WTC11 (cell line): ENCODE measurements around the gene TDRD9. TPM values are rescaled to one million over a fixed set of nuclear protein-coding genes. Genes with fewer than 3 reads are reported as not detected.

Experiments
- ATAC-seq: fragments of 200-7000 bp; cut with Tn5 transposase; 2 replicates; pipeline ENCODE4 v1.10.0; 2021; ENCODE audit warnings: mild to moderate bottlenecking, moderate library complexity
- CTCF ChIA-PET: fragments of 300-600 bp; sonication (Branson Sonifier 250); formaldehyde crosslinking; loops from one replicate; lab custom pipeline; 2021; ENCODE audit warnings: antibody characterized with exemption; lab: Charles Lee
- POLR2A ChIA-PET: fragments of 350-600 bp; sonication (Branson Sonifier 250); formaldehyde crosslinking; loops from one replicate; lab custom pipeline; 2021; ENCODE audit warnings: antibody characterized with exemption; lab: Charles Lee
- DNase-seq: peaks from one replicate; pipeline ENCODE4 v3.0.0; 2021; ENCODE audit warnings: low spot score
- H3K27ac Mint-ChIP-seq: 2 replicates; pipeline ENCODE4 v1.8.0; 2021; ENCODE audit warnings: mixed read lengths
- H3K27me3 Mint-ChIP-seq: 2 replicates; pipeline ENCODE4 v1.8.0; 2021; ENCODE audit warnings: low read depth, mild to moderate bottlenecking, moderate library complexity, mixed read lengths
- H3K36me3 Mint-ChIP-seq: 2 replicates; pipeline ENCODE4 v1.8.0; 2021; ENCODE audit warnings: mixed read lengths
- H3K4me1 Mint-ChIP-seq: 2 replicates; pipeline ENCODE4 v1.8.0; 2022; ENCODE audit warnings: mixed read lengths
- H3K4me3 Mint-ChIP-seq: 2 replicates; pipeline ENCODE4 v1.8.0; 2021; ENCODE audit warnings: mild to moderate bottlenecking, moderate library complexity, mixed read lengths
- H3K9me3 Mint-ChIP-seq: 2 replicates; pipeline ENCODE4 v1.8.0; 2021; ENCODE audit warnings: mixed read lengths
- ARID4B ChIP-seq: sonication (generic); formaldehyde crosslinking; IDR thresholded peaks from 2 replicates; pipeline ENCODE4 v1.8.0; 2023; ENCODE audit warnings: missing genetic modification reagents, mild to moderate bottlenecking, borderline replicate concordance
- ELF4 ChIP-seq: sonication (generic); formaldehyde crosslinking; IDR thresholded peaks from 2 replicates; pipeline ENCODE4 v1.8.1; 2022; ENCODE audit warnings: low read depth, mild to moderate bottlenecking, moderate library complexity, missing genetic modification reagents
- EMX1 ChIP-seq: fragments of 250-450 bp; sonication (Bioruptor Pico); IDR thresholded peaks from 2 replicates; pipeline ENCODE4 v1.8.0; 2021; ENCODE audit warnings: mild to moderate bottlenecking
- FOXP4 ChIP-seq: sonication (generic); formaldehyde crosslinking; IDR thresholded peaks from 2 replicates; pipeline ENCODE4 v1.8.0; 2022; ENCODE audit warnings: mild to moderate bottlenecking, missing genetic modification reagents
- MXD4 ChIP-seq: fragments of 250-450 bp; sonication (Bioruptor Pico); IDR thresholded peaks from 2 replicates; pipeline ENCODE4 v1.8.0; 2021; ENCODE audit warnings: mild to moderate bottlenecking, moderate library complexity, borderline replicate concordance
- MYBL2 ChIP-seq: sonication (generic); formaldehyde crosslinking; IDR thresholded peaks from 2 replicates; pipeline ENCODE4 v1.8.1; 2023; ENCODE audit warnings: mild to moderate bottlenecking, moderate library complexity, missing genetic modification reagents
- NFATC4 ChIP-seq: fragments of 250-450 bp; sonication (Bioruptor Pico); IDR thresholded peaks from 2 replicates; pipeline ENCODE4 v1.9.0; 2021; ENCODE audit warnings: mild to moderate bottlenecking
- NR1H2 ChIP-seq: sonication (generic); formaldehyde crosslinking; IDR thresholded peaks from 2 replicates; pipeline ENCODE4 v1.9.0; 2021; ENCODE audit warnings: mild to moderate bottlenecking, moderate library complexity, missing genetic modification reagents
- OVOL2 ChIP-seq: fragments of 250-450 bp; sonication (Bioruptor Pico); IDR thresholded peaks from 2 replicates; pipeline ENCODE4 v1.9.0; 2021; ENCODE audit warnings: mild to moderate bottlenecking, borderline replicate concordance
- PREB ChIP-seq: sonication (generic); formaldehyde crosslinking; IDR thresholded peaks from 2 replicates; pipeline ENCODE4 v1.8.1; 2022; ENCODE audit warnings: mild to moderate bottlenecking, missing genetic modification reagents, moderate library complexity, borderline replicate concordance
- PRRX2 ChIP-seq: fragments of 250-450 bp; sonication (Bioruptor Pico); IDR thresholded peaks from 2 replicates; pipeline ENCODE4 v1.8.0; 2021; ENCODE audit warnings: mild to moderate bottlenecking
- SMAD4 ChIP-seq: sonication (generic); formaldehyde crosslinking; IDR thresholded peaks from 2 replicates; pipeline ENCODE4 v1.8.0; 2022; ENCODE audit warnings: mild to moderate bottlenecking, missing genetic modification reagents
- USF1 ChIP-seq: sonication (generic); formaldehyde crosslinking; IDR thresholded peaks from 2 replicates; pipeline ENCODE4 v1.8.0; 2022; ENCODE audit warnings: mild to moderate bottlenecking, missing genetic modification reagents
- ZNF138 ChIP-seq: sonication (generic); formaldehyde crosslinking; conservative IDR thresholded peaks from 2 replicates; pipeline ENCODE4 v1.8.1; 2022; ENCODE audit warnings: mild to moderate bottlenecking, moderate library complexity, missing genetic modification reagents
- ZNF396 ChIP-seq: fragments of 250-450 bp; sonication (Bioruptor Pico); IDR thresholded peaks from 2 replicates; pipeline ENCODE4 v1.8.0; 2021; ENCODE audit warnings: mild to moderate bottlenecking, moderate library complexity, borderline replicate concordance
- ZNF671 ChIP-seq: fragments of 250-450 bp; sonication (Bioruptor Pico); IDR thresholded peaks from 2 replicates; pipeline ENCODE4 v1.8.0; 2021; ENCODE audit warnings: mild to moderate bottlenecking
- total RNA-seq: library from RNA; stranded (reverse); gene quantifications from 3 replicates; pipeline ENCODE4 v1.2.3, GENCODE V29; 2021
- TF ChIP-seq, protein P1 (sequence below): fragments of 250-450 bp; sonication (Bioruptor Pico); conservative IDR thresholded peaks from 2 replicates; pipeline ENCODE4 v1.9.0; 2021; ENCODE audit warnings: mild to moderate bottlenecking
- TF ChIP-seq, protein P2 (sequence below): sonication (generic); formaldehyde crosslinking; IDR thresholded peaks from 2 replicates; pipeline ENCODE4 v1.8.1; 2022; ENCODE audit warnings: missing genetic modification reagents, borderline replicate concordance
- TF ChIP-seq, protein P3 (sequence below): sonication (generic); formaldehyde crosslinking; IDR thresholded peaks from 2 replicates; pipeline ENCODE4 v1.8.0; 2023; ENCODE audit warnings: missing genetic modification reagents

TDRD9 gene
- total RNA-seq, 1 experiment from 2014 or later, result 0.17 TPM

DNA sequence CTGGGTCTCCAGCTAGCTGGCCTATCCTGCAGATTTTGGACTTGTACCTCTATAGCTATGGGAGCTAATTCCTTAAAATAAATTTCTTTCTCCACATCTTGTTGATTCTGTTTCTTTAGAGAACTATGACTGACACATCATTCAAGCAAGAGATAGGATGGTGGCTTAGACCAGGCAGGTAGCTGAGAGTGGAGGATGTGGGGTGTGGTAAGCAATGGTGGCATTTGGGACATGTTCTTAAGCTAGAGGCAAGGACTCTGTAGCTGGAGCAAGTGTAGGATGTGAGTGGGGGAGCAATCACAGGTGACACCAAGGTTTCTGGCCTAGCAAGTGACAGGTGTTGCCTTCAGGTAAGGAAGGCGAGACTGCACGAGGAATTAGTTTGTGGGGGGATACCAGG, 6.8 kb downstream of the TDRD9 start:
- no peaks in the 10 kb centered on the region for H3K4me1 Mint-ChIP-seq
- ChIA-PET CTCF (interaction anchor here (1.4 kb wide), 1 partner anchor 14 kb away, joined by 4 read pairs; a partner anchor contains a TSS), POLR2A (no interaction called here)
- no peaks in the 10 kb centered on the region for H3K27me3 Mint-ChIP-seq
- ATAC-seq (no peak), DNase-seq (no peak)
- no peak overlapping the region for H3K4me3 Mint-ChIP-seq
- no peak overlapping the region for H3K27ac Mint-ChIP-seq
- H3K36me3 Mint-ChIP-seq, result no peaks in the 10 kb centered on the region
- no peaks in the 10 kb centered on the region for H3K9me3 Mint-ChIP-seq
- TF ChIP-seq ZNF138 (no peak), USF1 (CRISPR knock-in tag) (no peak), NFATC4 (no peak), ARID4B (no peak)

DNA sequence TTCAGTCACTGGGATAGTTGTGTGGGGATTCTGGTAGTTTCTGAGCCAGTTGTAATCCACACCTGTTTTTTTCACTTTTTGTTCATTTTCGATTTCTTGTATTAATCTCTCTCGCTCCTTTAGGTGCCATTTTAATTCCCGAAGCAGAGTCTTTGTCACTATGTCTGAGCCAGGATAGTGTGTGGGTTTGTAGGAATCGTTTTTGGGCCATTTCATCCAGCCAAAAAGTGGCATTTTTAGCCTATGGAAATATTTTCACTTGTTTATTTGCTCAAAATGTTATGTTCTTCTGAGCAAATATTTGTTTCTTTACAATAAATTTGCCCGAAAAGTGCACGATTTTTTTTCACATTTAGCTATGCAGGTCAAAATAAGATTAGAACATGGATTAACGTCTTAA, 13.2 kb downstream of the TDRD9 start:
- no peak overlapping the region for H3K4me3 Mint-ChIP-seq
- no peaks in the 10 kb centered on the region for H3K4me1 Mint-ChIP-seq
- no peak for TF ChIP-seq NFATC4
- no peak for TF ChIP-seq FOXP4 (CRISPR knock-in tag)
- TF ChIP-seq MXD4 (CRISPR knock-in tag), result no peak
- no peak for TF ChIP-seq ZNF396
- no peak for TF ChIP-seq EMX1 (CRISPR knock-in tag)
- TF ChIP-seq, all 79 proteins: peak for 0
- POLR2A ChIA-PET, result no interaction called here
- H3K9me3 Mint-ChIP-seq, result peaks cover 3% of the 10 kb centered on the region
- H3K27ac Mint-ChIP-seq, result no peak overlapping the region
- CTCF ChIA-PET, result interaction anchor here (1.0 to 1.5 kb wide), 4 partner anchors 19 to 60 kb away, joined by 3 to 6 read pairs (median 4); no protein-coding TSS in a partner anchor
- no peak for DNase-seq
- H3K27me3 Mint-ChIP-seq, result peaks cover 4% of the 10 kb centered on the region
- H3K36me3 Mint-ChIP-seq, result no peaks in the 10 kb centered on the region
- no peak for ATAC-seq

DNA sequence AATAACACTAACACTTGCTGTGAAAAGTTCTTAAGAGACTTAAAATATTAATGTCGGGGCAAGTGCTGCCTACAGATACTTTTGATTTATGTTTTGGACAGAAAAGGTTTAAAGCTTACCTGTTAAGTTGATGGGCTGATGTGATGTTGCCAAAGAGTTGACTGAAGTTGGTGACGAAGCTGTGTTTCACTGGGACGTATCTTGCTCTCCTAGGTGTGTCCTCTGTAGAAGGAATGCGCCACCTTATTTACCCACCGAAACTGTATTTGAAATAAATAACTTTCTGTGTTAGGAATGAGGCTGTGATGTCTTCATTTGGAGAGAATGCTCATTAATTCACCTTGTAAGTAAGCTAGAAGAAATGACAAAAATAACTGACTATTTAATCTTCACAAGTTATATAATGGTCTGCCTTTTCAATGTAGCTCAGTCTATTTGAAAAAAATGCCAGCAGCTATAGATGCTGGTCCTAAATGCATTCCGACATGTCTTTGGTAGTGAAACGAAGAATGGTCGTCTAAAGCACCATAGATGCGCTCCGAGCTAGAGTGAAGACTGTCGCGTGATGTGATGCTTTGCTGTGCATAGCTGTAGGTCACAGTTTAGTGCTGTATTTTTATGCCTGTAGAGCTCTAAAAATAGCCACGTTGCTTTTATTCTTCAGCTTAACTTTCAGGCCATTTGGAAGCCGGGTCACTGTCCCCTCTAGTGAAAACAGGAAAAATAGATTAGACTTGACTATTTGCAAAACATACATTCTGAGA, 13.9 kb downstream of the TDRD9 start, which contains the start of gene RD3L:
Gene RD3L (minus strand): TSS at position 557 of the 764 bp plus-strand sequence. CDS start 834 bp downstream, outside the sequence.
- ChIA-PET POLR2A (no interaction called here), CTCF (interaction anchor here (0.9 to 1.5 kb wide), 5 partner anchors 20 to 59 kb away, joined by 3 to 6 read pairs (median 4); no protein-coding TSS in a partner anchor)
- Mint-ChIP-seq H3K4me3 (no peak within 1 kb of the TSS), H3K36me3 (0 out of 2 replicates have a peak, but pooled peaks cover 3% of the 10 kb centered on the region), H3K27me3 (peaks cover 8% of the 10 kb centered on the region), H3K27ac (no peak within 1 kb of the TSS), H3K9me3 (peaks cover 10% of the 10 kb centered on the region), H3K4me1 (no peaks in the 10 kb centered on the region)
- DNase-seq (no peak), ATAC-seq (no peak)
- no peak for TF ChIP-seq ELF4
- no peak for TF ChIP-seq ZNF671 (CRISPR knock-in tag)
- TF ChIP-seq SMAD4 (CRISPR knock-in tag), result no peak
- TF ChIP-seq PRRX2, result no peak
- TF ChIP-seq PREB (CRISPR knock-in tag), result no peak
- TF ChIP-seq, protein P1, sequence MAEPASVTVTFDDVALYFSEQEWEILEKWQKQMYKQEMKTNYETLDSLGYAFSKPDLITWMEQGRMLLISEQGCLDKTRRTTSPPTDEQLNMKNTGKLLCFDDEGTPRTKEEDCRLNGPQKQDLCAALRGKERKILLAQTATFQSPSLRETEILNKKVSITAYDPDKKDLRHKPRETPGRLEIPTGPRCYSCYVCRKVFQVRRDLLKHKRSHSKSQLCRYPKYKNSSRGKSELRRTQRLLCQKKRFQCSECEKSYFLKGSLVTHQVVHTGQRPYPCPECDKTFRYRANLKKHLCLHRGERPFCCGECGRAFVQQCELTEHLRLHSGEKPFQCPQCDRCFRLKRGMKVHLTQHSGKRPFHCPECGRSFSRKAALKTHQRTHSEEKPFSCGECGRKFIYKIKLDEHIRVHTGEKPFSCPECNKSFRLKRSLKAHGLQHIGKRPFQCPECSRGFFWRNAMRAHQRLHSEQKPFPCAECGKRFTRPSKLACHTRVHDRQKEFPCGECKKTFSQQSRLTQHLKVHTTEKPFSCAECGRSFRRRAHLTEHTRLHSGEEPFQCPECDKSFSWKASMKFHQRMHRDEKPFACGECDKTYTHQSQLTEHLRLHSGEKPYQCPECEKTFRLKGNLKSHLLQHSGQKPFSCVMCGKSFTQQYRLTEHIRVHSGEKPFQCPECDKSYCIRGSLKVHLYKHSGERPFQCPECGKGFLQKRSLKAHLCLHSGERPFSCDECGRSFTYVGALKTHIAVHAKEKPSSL (CRISPR knock-in tag), result no peak
- TF ChIP-seq MYBL2, result no peak
- TF ChIP-seq, protein P2, sequence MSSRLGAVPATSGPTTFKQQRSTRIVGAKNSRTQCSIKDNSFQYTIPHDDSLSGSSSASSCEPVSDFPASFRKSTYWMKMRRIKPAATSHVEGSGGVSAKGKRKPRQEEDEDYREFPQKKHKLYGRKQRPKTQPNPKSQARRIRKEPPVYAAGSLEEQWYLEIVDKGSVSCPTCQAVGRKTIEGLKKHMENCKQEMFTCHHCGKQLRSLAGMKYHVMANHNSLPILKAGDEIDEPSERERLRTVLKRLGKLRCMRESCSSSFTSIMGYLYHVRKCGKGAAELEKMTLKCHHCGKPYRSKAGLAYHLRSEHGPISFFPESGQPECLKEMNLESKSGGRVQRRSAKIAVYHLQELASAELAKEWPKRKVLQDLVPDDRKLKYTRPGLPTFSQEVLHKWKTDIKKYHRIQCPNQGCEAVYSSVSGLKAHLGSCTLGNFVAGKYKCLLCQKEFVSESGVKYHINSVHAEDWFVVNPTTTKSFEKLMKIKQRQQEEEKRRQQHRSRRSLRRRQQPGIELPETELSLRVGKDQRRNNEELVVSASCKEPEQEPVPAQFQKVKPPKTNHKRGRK (CRISPR knock-in tag), result no peak
- no peak for TF ChIP-seq OVOL2 (CRISPR knock-in tag)
- TF ChIP-seq NR1H2, result no peak
- TF ChIP-seq, protein P3, sequence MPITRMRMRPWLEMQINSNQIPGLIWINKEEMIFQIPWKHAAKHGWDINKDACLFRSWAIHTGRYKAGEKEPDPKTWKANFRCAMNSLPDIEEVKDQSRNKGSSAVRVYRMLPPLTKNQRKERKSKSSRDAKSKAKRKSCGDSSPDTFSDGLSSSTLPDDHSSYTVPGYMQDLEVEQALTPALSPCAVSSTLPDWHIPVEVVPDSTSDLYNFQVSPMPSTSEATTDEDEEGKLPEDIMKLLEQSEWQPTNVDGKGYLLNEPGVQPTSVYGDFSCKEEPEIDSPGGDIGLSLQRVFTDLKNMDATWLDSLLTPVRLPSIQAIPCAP (CRISPR knock-in tag), result no peak
